GM12872 (cell line): ENCODE data around the gene MSMO1.

ENCODE experiments used
- CTCF ChIP-seq: IDR thresholded peaks from 3 replicates; pipeline ENCODE4 v1.5.1; 2011; ENCODE audit warnings: low read depth, mild to moderate bottlenecking, low read length, moderate library complexity; ENCODE audit not compliant: insufficient read depth

Gene MSMO1

GRCh38 chr4:165328708-165329107 is 1.2 kb downstream of the MSMO1 start:
- TF ChIP-seq CTCF = no peak

GRCh38 chr4:165330071-165330470 is 2.6 kb downstream of the MSMO1 start:
- TF ChIP-seq CTCF = no peak

GRCh38 chr4:165330666-165331065 is 3.2 kb downstream of the MSMO1 start:
- TF ChIP-seq CTCF = no peak

- TF ChIP-seq CTCF = no peak
Observed at GRCh38 chr4:165331359-165331758, 3.9 kb downstream of the MSMO1 start.

GRCh38 chr4:165331823-165332222 is 4.4 kb downstream of the MSMO1 start:
- no peak for TF ChIP-seq CTCF

- TF ChIP-seq CTCF = no peak
Observed at GRCh38 chr4:165332502-165332901, 5.0 kb downstream of the MSMO1 start.

GRCh38 chr4:165335163-165335703 is 7.8 kb downstream of the MSMO1 start:
- TF ChIP-seq CTCF = no peak

GRCh38 chr4:165336743-165337142 is 9.3 kb downstream of the MSMO1 start:
- TF ChIP-seq CTCF = no peak
